T-helper 9 cell (primary cell): ENCODE data around the gene SOX18.

Source experiments
- DNase-seq: peaks from one replicate; pipeline ENCODE4 v3.0.0-alpha.2; 2020

SOX18 gene

GRCh38 chr20:64051561-64052325 is 2.3 kb upstream of the SOX18 start:
- DNase-seq: no peak

GRCh38 chr20:64051033-64051452 is 1.6 kb upstream of the SOX18 start:
- DNase-seq: no peak

DNA sequence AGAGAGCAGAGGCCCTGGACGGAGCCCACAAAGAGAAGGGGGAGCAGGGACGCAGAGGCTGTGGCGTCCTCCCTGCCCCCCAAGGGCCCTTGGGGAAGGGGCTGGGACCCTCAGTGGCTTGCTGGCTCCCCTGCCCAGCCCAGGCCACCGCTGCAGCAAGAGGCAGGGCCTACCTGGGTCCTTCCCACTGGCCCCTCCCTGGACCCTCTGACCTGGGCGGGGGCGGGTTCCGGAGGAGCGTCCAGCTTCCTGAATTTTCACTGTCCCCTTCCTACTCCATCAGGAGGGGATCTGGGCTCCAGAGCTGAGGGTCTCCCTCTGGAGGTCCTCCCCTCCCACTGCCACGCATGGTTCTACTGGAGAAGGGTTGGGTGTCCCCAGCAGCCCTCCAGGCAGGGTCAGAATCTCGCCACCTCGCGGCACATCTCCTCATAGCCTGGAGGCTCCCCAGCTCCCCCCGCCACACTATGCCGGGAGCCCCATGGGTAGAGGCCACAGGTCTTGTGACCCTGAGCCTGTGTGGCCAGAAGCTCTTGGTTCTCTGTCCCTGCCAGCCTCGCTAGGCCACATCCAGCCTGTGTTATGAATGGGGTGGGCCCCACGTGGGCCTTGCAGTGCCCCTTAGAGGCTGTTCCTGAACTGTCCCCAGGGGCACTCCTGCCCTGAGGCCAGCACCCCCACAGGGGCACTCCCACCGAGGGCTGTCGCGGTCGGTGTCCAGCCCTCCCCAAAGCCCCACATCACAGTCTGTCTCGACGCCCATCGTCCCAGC is 1.0 kb upstream of the SOX18 start:
- no peak for DNase-seq

DNA sequence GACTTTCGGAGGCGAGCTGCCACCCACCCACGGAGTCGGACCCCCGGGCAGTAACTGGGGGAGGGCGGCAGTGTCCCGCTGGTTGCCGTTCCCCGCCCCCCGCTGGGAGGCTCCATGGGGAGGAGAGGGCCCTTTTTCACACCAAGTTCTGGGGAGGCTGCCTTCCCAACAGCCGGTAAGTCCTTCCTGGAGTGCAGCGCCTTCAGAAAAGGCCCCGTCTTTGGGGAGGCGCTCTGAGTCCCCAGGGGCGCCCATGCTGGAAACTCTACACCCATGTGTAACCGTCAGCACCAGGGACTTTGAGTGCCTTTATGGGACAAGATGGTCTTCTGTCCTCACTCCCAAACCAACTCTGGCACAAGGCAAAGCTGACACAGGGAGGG is 430 bp upstream of the SOX18 start:
- DNase-seq: no peak

DNA sequence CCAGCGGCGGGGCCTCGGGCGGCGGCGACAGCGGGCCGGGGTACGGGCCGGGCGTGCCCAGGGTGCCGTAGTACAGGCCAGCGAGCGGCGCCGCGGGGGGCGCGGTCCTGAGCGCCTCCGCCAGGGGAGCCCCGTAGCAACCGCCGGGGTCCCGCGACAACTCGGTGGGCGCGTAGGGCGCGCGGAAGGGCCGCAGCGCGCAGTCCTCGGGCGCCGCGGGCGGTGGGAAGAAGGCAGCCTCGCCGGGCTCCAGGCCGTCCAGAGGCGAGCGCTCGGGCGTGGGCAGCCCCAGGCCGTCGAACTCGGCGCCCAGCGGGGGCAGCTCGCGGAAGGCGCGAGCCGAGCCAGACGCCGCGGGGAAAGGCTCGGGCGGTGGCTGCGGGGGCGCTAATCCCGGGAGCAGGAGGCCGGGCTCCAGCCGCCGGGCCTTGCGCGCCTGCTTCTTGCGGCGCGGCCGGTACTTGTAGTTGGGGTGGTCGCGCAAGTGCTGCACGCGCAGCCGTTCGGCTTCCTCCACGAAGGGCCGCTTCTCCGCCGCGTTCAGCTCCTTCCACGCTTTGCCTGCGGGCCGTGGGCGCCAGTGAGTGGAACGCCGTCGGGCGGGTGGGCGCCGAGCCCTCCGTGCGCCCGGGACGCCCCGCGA is 916 bp downstream of the SOX18 start:
- DNase-seq: no peak

GRCh38 chr20:64047968-64048401 is 1.5 kb downstream of the SOX18 start:
- no peak for DNase-seq

DNA sequence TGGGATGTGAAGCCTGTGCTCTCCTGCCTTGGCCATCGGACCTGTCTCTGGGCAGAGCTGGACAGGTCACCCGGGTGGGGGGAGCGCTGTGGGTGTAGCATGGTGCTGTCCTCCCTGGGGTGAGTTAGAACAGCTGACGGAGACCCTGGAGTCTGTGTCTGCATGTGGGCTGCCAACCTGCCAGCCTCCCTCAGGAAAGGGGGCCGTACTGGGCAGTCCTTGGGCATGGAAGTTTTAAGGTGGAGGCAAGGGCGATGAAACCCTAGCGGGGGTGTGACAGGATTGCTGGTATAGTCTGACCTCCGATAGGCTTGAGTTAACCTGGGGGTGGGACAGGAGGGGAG is 2.4 kb downstream of the SOX18 start:
- DNase-seq: no peak

GRCh38 chr20:64045346-64046011 is 4.0 kb downstream of the SOX18 start:
- no peak for DNase-seq

DNA sequence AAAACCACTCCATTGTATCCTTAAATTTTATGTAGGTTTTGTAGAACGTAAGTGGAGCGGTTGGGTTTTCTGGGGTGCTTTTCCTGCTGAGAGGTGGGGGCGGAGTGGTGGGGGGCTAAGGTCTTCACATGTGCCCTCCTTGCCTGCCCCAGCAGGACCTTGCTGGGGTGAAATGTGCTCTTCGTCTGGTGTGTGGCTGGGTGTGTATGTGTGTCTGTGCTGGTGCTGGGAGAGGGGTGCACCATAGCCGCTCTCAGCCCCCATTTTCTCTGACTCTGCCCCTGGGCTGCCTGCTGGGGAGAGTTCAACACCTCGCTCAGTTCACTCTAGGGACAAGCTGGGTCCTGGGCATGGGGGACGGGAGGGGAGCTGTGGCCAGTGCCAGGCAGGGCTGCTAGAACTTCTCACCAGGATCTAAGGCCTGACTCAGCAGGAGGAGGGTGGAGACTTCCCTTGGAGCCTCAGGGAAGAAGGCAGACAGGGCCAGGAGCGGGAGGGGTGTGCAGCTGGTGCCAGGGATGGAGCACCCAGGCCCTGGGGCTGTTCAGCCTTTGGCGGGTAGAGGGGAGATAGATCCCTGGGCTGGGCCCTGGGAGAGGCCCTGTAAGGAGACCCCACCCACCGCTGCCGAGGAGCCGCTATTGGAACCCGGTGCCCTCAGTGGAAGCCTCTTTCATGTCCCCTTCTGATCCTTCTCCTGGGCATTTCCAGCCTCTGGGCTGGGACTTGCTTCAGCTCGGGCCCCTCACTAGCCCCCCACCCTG is 4.8 kb downstream of the SOX18 start:
- no peak for DNase-seq

DNA sequence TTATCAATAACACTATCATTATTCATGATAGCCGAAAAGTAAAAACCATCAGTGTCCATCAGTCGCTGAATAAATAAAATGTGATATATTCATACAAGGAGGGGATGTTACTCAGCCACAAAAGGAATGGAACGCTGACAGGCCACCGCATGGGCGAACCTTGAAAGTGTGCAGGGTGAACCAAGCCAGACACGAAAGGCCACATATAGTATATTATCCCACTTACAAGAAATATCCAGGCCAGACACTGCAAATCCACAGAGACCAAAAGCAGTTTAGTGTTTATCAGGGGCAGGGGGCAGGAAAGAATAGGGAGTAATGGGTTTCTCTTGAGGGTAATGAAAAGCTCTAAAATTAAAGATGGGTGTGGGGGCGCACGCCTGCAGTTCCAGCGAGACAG is 5.7 kb downstream of the SOX18 start:
- DNase-seq: no peak

GRCh38 chr20:64042054-64042781 is 7.2 kb downstream of the SOX18 start:
- no peak for DNase-seq

GRCh38 chr20:64041781-64042053 is 7.7 kb downstream of the SOX18 start:
- DNase-seq: no peak

- no peak for DNase-seq
These were observed 8.2 kb downstream of the SOX18 start for GRCh38 chr20:64041040-64041780.

- no peak for DNase-seq
These were observed 9.0 kb downstream of the SOX18 start for GRCh38 chr20:64040231-64041039.

- no peak for DNase-seq
These were observed 9.9 kb downstream of the SOX18 start for GRCh38 chr20:64039293-64040160.

GRCh38 chr20:64038565-64039292 is 10.7 kb downstream of the SOX18 start:
- peak; percentile 66 for DNase-seq

- DNase-seq: no peak
These were observed 11.2 kb downstream of the SOX18 start for GRCh38 chr20:64038224-64038564.

DNA sequence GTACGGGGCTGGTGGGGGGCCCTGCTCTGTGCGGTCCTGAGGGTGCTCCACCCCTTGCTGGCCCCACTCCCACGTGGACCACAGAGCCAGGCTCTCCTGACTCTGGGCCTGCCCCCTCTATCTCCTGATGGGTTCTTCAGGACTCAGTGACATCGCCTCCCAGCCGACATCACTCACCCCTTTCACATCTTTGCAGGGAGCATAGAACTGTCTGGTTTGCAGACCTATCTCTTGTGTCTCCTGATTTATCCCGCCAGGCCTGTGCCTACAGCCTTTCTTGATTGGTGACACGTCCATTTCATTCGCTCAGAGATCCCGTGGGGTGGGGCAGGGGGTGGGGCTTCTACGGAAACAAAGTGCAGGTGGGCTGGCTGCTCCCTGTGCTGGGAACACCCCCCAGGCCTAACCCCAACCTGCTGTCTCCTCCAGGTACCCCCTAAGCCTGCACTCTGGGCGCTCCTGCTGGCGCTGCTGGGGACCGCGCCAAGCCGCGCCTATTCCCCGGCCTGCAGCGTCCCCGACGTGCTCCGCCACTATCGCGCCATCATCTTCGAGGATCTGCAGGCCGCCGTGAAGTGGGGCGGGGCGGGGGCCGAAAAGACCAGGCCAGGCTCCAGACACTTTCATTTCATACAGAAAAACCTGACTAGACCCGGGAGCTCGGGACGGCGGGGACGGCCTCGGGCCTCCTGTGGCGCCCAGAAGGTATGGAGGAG is 11.8 kb downstream of the SOX18 start:
- no peak for DNase-seq
